ENCODE results near the gene CFAP74.

CFAP74 gene

GRCh38 chr1:1959459-1959839, 44.1 kb downstream of the CFAP74 start:
- no peaks in the 10 kb centered on the region for H3K9me3 Mint-ChIP-seq
- peaks cover 4% of the 10 kb centered on the region for H3K4me1 Mint-ChIP-seq
- peaks cover 12% of the 10 kb centered on the region for H3K27me3 Mint-ChIP-seq
- H3K4me3 Mint-ChIP-seq: no peak overlapping the region
- H3K36me3 Mint-ChIP-seq: no peaks in the 10 kb centered on the region
- no peak overlapping the region for H3K27ac Mint-ChIP-seq

GRCh38 chr1:1958071-1958541, 45.5 kb downstream of the CFAP74 start:
- Mint-ChIP-seq H3K27me3 (peaks cover 12% of the 10 kb centered on the region), H3K4me1 (peaks cover 4% of the 10 kb centered on the region), H3K27ac (no peak overlapping the region), H3K9me3 (no peaks in the 10 kb centered on the region), H3K36me3 (no peaks in the 10 kb centered on the region), H3K4me3 (no peak overlapping the region)

- Mint-ChIP-seq H3K27ac (no peak overlapping the region), H3K4me3 (no peak overlapping the region), H3K36me3 (no peaks in the 10 kb centered on the region), H3K27me3 (peaks cover 11% of the 10 kb centered on the region), H3K4me1 (peaks cover 4% of the 10 kb centered on the region), H3K9me3 (no peaks in the 10 kb centered on the region)
These were observed 46.0 kb downstream of the CFAP74 start for GRCh38 chr1:1957533-1957961.

- Mint-ChIP-seq H3K36me3 (no peaks in the 10 kb centered on the region), H3K4me3 (no peak overlapping the region), H3K9me3 (no peaks in the 10 kb centered on the region), H3K27me3 (peaks cover 8% of the 10 kb centered on the region), H3K4me1 (peaks cover 4% of the 10 kb centered on the region), H3K27ac (no peak overlapping the region)
These were observed 46.7 kb downstream of the CFAP74 start for GRCh38 chr1:1956586-1957532.

- Mint-ChIP-seq H3K36me3 (no peaks in the 10 kb centered on the region), H3K27ac (no peak overlapping the region), H3K27me3 (peaks cover 7% of the 10 kb centered on the region), H3K4me3 (no peak overlapping the region), H3K9me3 (peaks cover 2% of the 10 kb centered on the region), H3K4me1 (peaks cover 4% of the 10 kb centered on the region)
These were observed 47.5 kb downstream of the CFAP74 start for GRCh38 chr1:1956101-1956500.

GRCh38 chr1:1955621-1956094, 47.9 kb downstream of the CFAP74 start:
- Mint-ChIP-seq H3K4me3 (no peak overlapping the region), H3K27me3 (peaks cover 3% of the 10 kb centered on the region), H3K4me1 (peaks cover 4% of the 10 kb centered on the region), H3K9me3 (peaks cover 7% of the 10 kb centered on the region), H3K27ac (no peak overlapping the region), H3K36me3 (no peaks in the 10 kb centered on the region)

- Mint-ChIP-seq H3K36me3 (no peaks in the 10 kb centered on the region), H3K27ac (no peak overlapping the region), H3K27me3 (peaks cover 2% of the 10 kb centered on the region), H3K9me3 (peaks cover 7% of the 10 kb centered on the region), H3K4me3 (no peak overlapping the region), H3K4me1 (peaks cover 4% of the 10 kb centered on the region)
These were observed 48.6 kb downstream of the CFAP74 start for GRCh38 chr1:1954831-1955441.

- H3K9me3 Mint-ChIP-seq: peaks cover 7% of the 10 kb centered on the region
- H3K27ac Mint-ChIP-seq: no peak overlapping the region
- H3K4me1 Mint-ChIP-seq: peaks cover 4% of the 10 kb centered on the region
- no peaks in the 10 kb centered on the region for H3K36me3 Mint-ChIP-seq
- H3K27me3 Mint-ChIP-seq: no peaks in the 10 kb centered on the region
- no peak overlapping the region for H3K4me3 Mint-ChIP-seq
These were observed 49.6 kb downstream of the CFAP74 start for GRCh38 chr1:1954015-1954414.

GRCh38 chr1:1950940-1951339, 52.6 kb downstream of the CFAP74 start:
- Mint-ChIP-seq H3K4me1 (peaks cover 4% of the 10 kb centered on the region), H3K27ac (no peak overlapping the region), H3K27me3 (no peaks in the 10 kb centered on the region), H3K9me3 (peaks cover 7% of the 10 kb centered on the region), H3K4me3 (no peak overlapping the region), H3K36me3 (no peaks in the 10 kb centered on the region)

GRCh38 chr1:1948783-1949182, 54.8 kb downstream of the CFAP74 start:
- Mint-ChIP-seq H3K36me3 (no peaks in the 10 kb centered on the region), H3K9me3 (peaks cover 7% of the 10 kb centered on the region), H3K4me3 (no peak overlapping the region), H3K27me3 (no peaks in the 10 kb centered on the region), H3K4me1 (no peaks in the 10 kb centered on the region), H3K27ac (no peak overlapping the region)

- H3K4me3 Mint-ChIP-seq: no peak overlapping the region
- peaks cover 7% of the 10 kb centered on the region for H3K9me3 Mint-ChIP-seq
- no peaks in the 10 kb centered on the region for H3K27me3 Mint-ChIP-seq
- no peaks in the 10 kb centered on the region for H3K36me3 Mint-ChIP-seq
- no peaks in the 10 kb centered on the region for H3K4me1 Mint-ChIP-seq
- no peak overlapping the region for H3K27ac Mint-ChIP-seq
These were observed 56.1 kb downstream of the CFAP74 start for GRCh38 chr1:1947493-1947892.

GRCh38 chr1:1946540-1946939, 57.0 kb downstream of the CFAP74 start:
- no peaks in the 10 kb centered on the region for H3K4me1 Mint-ChIP-seq
- H3K4me3 Mint-ChIP-seq: no peak overlapping the region
- H3K27me3 Mint-ChIP-seq: no peaks in the 10 kb centered on the region

GRCh38 chr1:1945782-1946393, 57.7 kb downstream of the CFAP74 start:
- Mint-ChIP-seq H3K27me3 (no peaks in the 10 kb centered on the region), H3K9me3 (peaks cover 2% of the 10 kb centered on the region), H3K36me3 (no peaks in the 10 kb centered on the region), H3K4me3 (no peak overlapping the region), H3K27ac (no peak overlapping the region), H3K4me1 (no peaks in the 10 kb centered on the region)

More at GRCh38 chr1:1946540-1946939, 57.0 kb downstream of the CFAP74 start:
- no peaks in the 10 kb centered on the region for H3K36me3 Mint-ChIP-seq
- no peak overlapping the region for H3K27ac Mint-ChIP-seq
- peaks cover 7% of the 10 kb centered on the region for H3K9me3 Mint-ChIP-seq

- Mint-ChIP-seq H3K27ac (no peak overlapping the region), H3K27me3 (no peaks in the 10 kb centered on the region), H3K9me3 (no peaks in the 10 kb centered on the region), H3K4me1 (no peaks in the 10 kb centered on the region), H3K36me3 (no peaks in the 10 kb centered on the region), H3K4me3 (no peak overlapping the region)
These were observed 59.6 kb downstream of the CFAP74 start for GRCh38 chr1:1943834-1944570.

Data from activated naive CD4-positive, alpha-beta T cell treated with anti-CD3 and anti-CD28 coated beads, Interleukin-2, amount 50 U/mL, for 24 hours (primary cell).